IMR-90 (cell line): ENCODE results near the gene DGLUCY. TPM values are rescaled to one million over a fixed set of nuclear protein-coding genes. Genes with fewer than 3 reads are reported as not detected.

Experiments
- ATAC-seq: fragments of 200-7000 bp; cut with Tn5 transposase; 2 replicates; pipeline ENCODE4 v1.9.1; 2020; ENCODE audit warnings: low read depth, mild to moderate bottlenecking, moderate library complexity
- BruUV-seq: library from RNA; stranded (reverse); fragments of 400-500 nt; replicated peaks from 2 replicates; lab custom pipeline; 2021; lab: Mats Ljungman, UMichigan
- CTCF ChIA-PET: fragments of 300-600 bp; formaldehyde crosslinking; extraction: SDS; loops from one replicate; lab custom pipeline; 2021; ENCODE audit warnings: antibody characterized with exemption; lab: Yijun Ruan, JAX
- POLR2A ChIA-PET: fragments of 300-600 bp; sonication (Branson Sonifier 250); formaldehyde crosslinking; loops from one replicate; lab custom pipeline; 2022; ENCODE audit warnings: antibody characterized with exemption; ENCODE audit not compliant: unreplicated experiment; lab: Charles Lee
- DNase-seq: peaks from one replicate; pipeline ENCODE4 v3.0.0; 2013
- H2AFZ ChIP-seq: replicated peaks from 2 replicates; pipeline ENCODE3; 2013; ENCODE audit warnings: low read length, mild to moderate bottlenecking; ENCODE audit not compliant: poor library complexity
- H2AK5ac ChIP-seq: 2 replicates; pipeline ENCODE4 v1.6.1; 2013; ENCODE audit warnings: low read depth, low read length, inconsistent platforms
- H2AK9ac ChIP-seq: replicated peaks from 2 replicates; pipeline ENCODE3; 2013; ENCODE audit warnings: mild to moderate bottlenecking, low read depth, low read length, moderate library complexity; ENCODE audit not compliant: poor library complexity
- H2BK120ac ChIP-seq: 2 replicates; pipeline ENCODE4 v1.6.1; 2013; ENCODE audit warnings: low read depth, low read length, inconsistent platforms
- H2BK15ac ChIP-seq: 3 replicates; pipeline ENCODE4 v1.6.1; 2013; ENCODE audit warnings: low read depth, low read length, inconsistent platforms
- H2BK20ac ChIP-seq: 2 replicates; pipeline ENCODE4 v1.6.1; 2013; ENCODE audit warnings: low read depth, mild to moderate bottlenecking, inconsistent platforms, low read length, moderate library complexity
- H2BK5ac ChIP-seq: 2 replicates; pipeline ENCODE4 v1.6.1; 2013; ENCODE audit warnings: mild to moderate bottlenecking, low read depth, low read length, inconsistent platforms; ENCODE audit not compliant: poor library complexity, severe bottlenecking
- H3K14ac ChIP-seq: replicated peaks from 2 replicates; pipeline ENCODE4 v1.6.1; 2013; ENCODE audit warnings: low read depth, low read length, inconsistent platforms
- H3K18ac ChIP-seq: 2 replicates; pipeline ENCODE4 v1.6.1; 2013; ENCODE audit warnings: low read depth, low read length, control low read depth
- H3K23ac ChIP-seq: 2 replicates; pipeline ENCODE4 v1.6.1; 2013; ENCODE audit warnings: low read depth, low read length, inconsistent platforms
- H3K27ac ChIP-seq: 2 replicates; pipeline ENCODE4 v1.5.1; 2013; ENCODE audit warnings: mild to moderate bottlenecking, control low read depth, low read length; ENCODE audit not compliant: insufficient read depth
- H3K27me3 ChIP-seq: 2 replicates; pipeline ENCODE4 v1.6.1; 2013; ENCODE audit warnings: low read length; ENCODE audit not compliant: control insufficient read depth, insufficient read depth
- H3K36me3 ChIP-seq: 2 replicates; pipeline ENCODE4 v1.6.1; 2013; ENCODE audit warnings: low read length, mixed read lengths; ENCODE audit not compliant: control insufficient read depth, insufficient read depth
- H3K4ac ChIP-seq: 2 replicates; pipeline ENCODE4 v1.6.1; 2013; ENCODE audit warnings: low read depth, low read length, inconsistent platforms
- H3K4me1 ChIP-seq: 2 replicates; pipeline ENCODE4 v1.6.1; 2013; ENCODE audit warnings: low read length, mixed read lengths; ENCODE audit not compliant: control insufficient read depth, insufficient read depth
- H3K4me2 ChIP-seq: 2 replicates; pipeline ENCODE4 v1.6.1; 2013; ENCODE audit warnings: low read depth, mild to moderate bottlenecking, control low read depth, low read length, moderate library complexity
- H3K4me3 ChIP-seq: 2 replicates; pipeline ENCODE4 v1.5.1; 2013; ENCODE audit warnings: low read depth, mild to moderate bottlenecking, control low read depth, low read length, moderate library complexity; ENCODE audit not compliant: insufficient read depth
- H3K56ac ChIP-seq: 2 replicates; pipeline ENCODE4 v1.6.1; 2013; ENCODE audit warnings: low read length, inconsistent platforms; ENCODE audit not compliant: insufficient read depth; ENCODE audit errors: extremely low read depth
- H3K79me1 ChIP-seq, 2 experiments: 2 replicates each; pipeline ENCODE4 v1.6.1; 2013; ENCODE audit warnings: low read length in 2 of 2, inconsistent platforms in 1 of 2, low read depth in 1 of 2
- H3K9ac ChIP-seq: 2 replicates; pipeline ENCODE4 v1.6.1; 2013; ENCODE audit warnings: low read depth, low read length, control low read depth
- H3K9me1 ChIP-seq: 2 replicates; pipeline ENCODE4 v1.6.1; 2013; ENCODE audit warnings: low read length, inconsistent platforms; ENCODE audit not compliant: insufficient read depth
- H3K9me3 ChIP-seq: 2 replicates; pipeline ENCODE4 v1.6.1; 2013; ENCODE audit warnings: low read length; ENCODE audit not compliant: control insufficient read depth, insufficient read depth
- H4K20me1 ChIP-seq: 2 replicates; pipeline ENCODE4 v1.6.1; 2013; ENCODE audit warnings: low read length, inconsistent platforms; ENCODE audit not compliant: insufficient read depth
- H4K5ac ChIP-seq: 2 replicates; pipeline ENCODE4 v1.6.1; 2013; ENCODE audit warnings: mild to moderate bottlenecking, low read depth, low read length, control low read depth
- H4K8ac ChIP-seq, 2 experiments: 2 replicates each; pipeline ENCODE4 v1.6.1; 2013; ENCODE audit warnings: low read depth in 2 of 2, low read length in 2 of 2, control low read depth in 1 of 2, inconsistent platforms in 1 of 2
- H4K91ac ChIP-seq: 2 replicates; pipeline ENCODE4 v1.6.1; 2013; ENCODE audit warnings: low read depth, low read length, inconsistent platforms; ENCODE audit not compliant: insufficient read depth
- BHLHE40 ChIP-seq: fragments of 150-350 bp; IDR thresholded peaks from 2 replicates; pipeline ENCODE4 v1.6.1; 2016; ENCODE audit warnings: mild to moderate bottlenecking, low read depth, low read length
- POLR2A ChIP-seq: IDR thresholded peaks from 2 replicates; pipeline ENCODE4 v1.6.1; 2012; ENCODE audit warnings: mild to moderate bottlenecking, low read depth, low read length
- WGBS, 2 experiments: methylation state at CpG; one replicate each; pipeline versions ENCODE4 v1.1.5 to v1.1.7; 2013; ENCODE audit warnings: missing lambda C conversion rate in 2 of 2; ENCODE audit not compliant: insufficient read length in 1 of 2; ENCODE audit errors: extremely low coverage in 2 of 2; 5-methylcytosine and 5-hydroxymethylcytosine counted together
- dilution Hi-C: fragments of 300-500 bp; cut with HindIII; formaldehyde crosslinking; loops from one replicate; pipeline ENCODE4 v1.14.3; 2018; ENCODE audit warnings: low sequenced_read_pairs; ENCODE audit not compliant: unreplicated experiment
- in situ Hi-C: fragments of 300-500 bp; cut with MboI; formaldehyde crosslinking; loops from 3 replicates; pipeline ENCODE4 v1.14.3; 2019; ENCODE audit warnings: low sequenced_read_pairs, inconsistent platforms, mixed read lengths
- intact Hi-C: fragments of 100-400 bp; cut with micrococcal nuclease; formaldehyde crosslinking; loops from 2 replicates; pipeline ENCODE4 v1.10.0; 2022
- polyA plus RNA-seq, 3 experiments: library from polyadenylated mRNA; depleted of rRNA; stranded (reverse); fragments of >200 nt; gene quantifications; 2 replicates each; pipeline ENCODE4 v1.2.3, GENCODE V29; 2012; ENCODE audit warnings: low replicate concordance in 1 of 3
- total RNA-seq: library from RNA; depleted of rRNA; stranded (reverse); fragments of >200 nt; gene quantifications from 2 replicates; pipeline ENCODE4 v1.2.3, GENCODE V29; 2012
- TF ChIP-seq, protein P1 (sequence below): fragments of 150-350 bp; IDR thresholded peaks from 2 replicates; pipeline ENCODE4 v1.6.1; 2017; ENCODE audit warnings: mild to moderate bottlenecking, antibody characterized with exemption, low read length, low read depth

Gene DGLUCY
- total and polyA plus RNA-seq, 2 of the 4 experiments (the other 2 are of a cell fraction), result 8.5 to 13.3 TPM

DNA sequence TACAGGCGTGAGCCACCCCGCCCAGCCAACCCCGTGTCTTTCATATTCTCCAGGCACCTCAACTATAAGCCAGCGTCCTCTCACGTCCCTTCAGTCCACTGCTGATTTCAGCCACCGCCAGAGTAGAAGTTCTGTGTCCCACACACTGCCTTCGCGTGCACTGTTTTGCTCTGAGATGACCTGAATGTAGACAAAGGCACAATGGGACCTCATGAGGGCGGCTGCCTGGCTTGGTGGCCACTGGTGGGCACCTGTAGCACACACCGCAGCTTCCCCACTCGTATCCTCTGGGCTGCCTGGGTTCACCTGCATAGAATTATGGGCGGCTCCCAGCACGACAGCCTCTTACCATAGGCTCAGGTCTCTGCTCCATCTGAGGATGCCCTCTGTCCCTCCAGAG is 73.4 kb downstream of the DGLUCY start:
- Histone ChIP-seq H3K4ac (no peak overlapping the region), H4K5ac (no peak overlapping the region), H2BK15ac (no peak overlapping the region), H2BK120ac (no peak overlapping the region), H3K4me1 (peaks cover 2% of the 10 kb centered on the region; the same call in 1 of the 2 replicates), H4K8ac (no peak overlapping the region), H3K4me3 (no peak overlapping the region), H2AK9ac (peak overlapping the region; percentile 26), H3K27me3 (no peaks in the 10 kb centered on the region), H2BK5ac (no peak overlapping the region), H3K9me3 (no peaks in the 10 kb centered on the region), H3K56ac (no peak overlapping the region), H3K36me3 (peaks cover 21% of the 10 kb centered on the region), H2AFZ (no peak overlapping the region), H3K79me1 (no peaks in the 10 kb centered on the region), H2AK5ac (no peak overlapping the region), H4K20me1 (peaks cover 3% of the 10 kb centered on the region; the same call in 1 of the 2 replicates), H2BK20ac (no peak overlapping the region), H3K9me1 (peaks cover 8% of the 10 kb centered on the region), H3K23ac (no peak overlapping the region), H3K9ac (no peak overlapping the region), H4K91ac (no peak overlapping the region), H3K4me2 (no peak overlapping the region), H3K27ac (no peak overlapping the region), H3K14ac (no peak overlapping the region), H3K18ac (no peak overlapping the region)
- ATAC-seq (no peak), DNase-seq (no peak)
- 97% methylated on average over 10 of the region's 13 CpGs; no CpG with 5 or more reads in 1 of the 2 experiments for WGBS, 2 experiments
- in situ Hi-C loops, result no loop called here
- dilution Hi-C loops, result no loop called here
- TF ChIP-seq BHLHE40, result no peak
- TF ChIP-seq POLR2A, result no peak
- TF ChIP-seq, protein P1, sequence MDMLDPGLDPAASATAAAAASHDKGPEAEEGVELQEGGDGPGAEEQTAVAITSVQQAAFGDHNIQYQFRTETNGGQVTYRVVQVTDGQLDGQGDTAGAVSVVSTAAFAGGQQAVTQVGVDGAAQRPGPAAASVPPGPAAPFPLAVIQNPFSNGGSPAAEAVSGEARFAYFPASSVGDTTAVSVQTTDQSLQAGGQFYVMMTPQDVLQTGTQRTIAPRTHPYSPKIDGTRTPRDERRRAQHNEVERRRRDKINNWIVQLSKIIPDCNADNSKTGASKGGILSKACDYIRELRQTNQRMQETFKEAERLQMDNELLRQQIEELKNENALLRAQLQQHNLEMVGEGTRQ, result no peak
- ChIA-PET POLR2A (no interaction called here), CTCF (interaction anchor here (0.6 kb wide), 1 partner anchor 25 kb away, joined by 3 read pairs; no protein-coding TSS in a partner anchor)
- BruUV-seq, result no TSS peak
- intact Hi-C loops, result no loop called here
